Measurements from ENCODE around the gene ADAMTSL1. TPM values are rescaled to one million over a fixed set of nuclear protein-coding genes. Genes with fewer than 3 reads are reported as not detected.

ADAMTSL1 gene
- total RNA-seq, 1 experiment from 2014 or later = 1.2 TPM

GRCh38 chr9:18896531-18897179 is 422.7 kb downstream of the ADAMTSL1 start:
- Histone ChIP-seq H3K14ac (ENCODE audit: insufficient read depth, low read length) (no peak overlapping the region), H2BK5ac (ENCODE audit: insufficient read length, low read length) (no peak overlapping the region), H3K4me2 (ENCODE audit: insufficient read depth, insufficient read length, low read length) (no peak overlapping the region), H3K27me3 (ENCODE audit: insufficient read depth, low read length) (no peaks in the 10 kb centered on the region), H3K56ac (ENCODE audit: insufficient read length, low read depth, low read length) (no peak overlapping the region), H4K20me1 (ENCODE audit: control insufficient read depth, insufficient read depth, insufficient read length) (no peaks in the 10 kb centered on the region), H3K4me1 (ENCODE audit: insufficient read depth, low read length) (no peaks in the 10 kb centered on the region), H3K27ac (ENCODE audit: insufficient read length, low read depth, low read length) (no peak overlapping the region), H3K9me3 (ENCODE audit: control insufficient read depth, low read depth, low read length) (peaks cover 12% of the 10 kb centered on the region), H4K5ac (ENCODE audit: insufficient read length, low read depth, low read length) (no peak overlapping the region), H3T11ph (ENCODE audit: low read length) (no peak overlapping the region), H3K18ac (ENCODE audit: insufficient read length, low read depth, low read length) (no peak overlapping the region), H3K79me2 (ENCODE audit: insufficient read depth, low read length) (no peaks in the 10 kb centered on the region), H3K23me2 (ENCODE audit: insufficient read length, low read depth, low read length, poor library complexity, severe bottlenecking) (no peaks in the 10 kb centered on the region), H2BK20ac (ENCODE audit: low read depth, low read length, poor library complexity, severe bottlenecking) (no peak overlapping the region), H3K79me1 (ENCODE audit: insufficient read depth, low read depth, low read length, poor library complexity, severe bottlenecking) (no peaks in the 10 kb centered on the region), H3K4ac (ENCODE audit: low read depth, low read length) (no peak overlapping the region), H3K9ac (ENCODE audit: extremely low read depth, insufficient read length, low read length) (no peak overlapping the region), H4K8ac (replicated peaks; ENCODE audit: insufficient read length, low read depth, low read length) (no peak overlapping the region), H2BK12ac (ENCODE audit: insufficient read length, low read depth, low read length) (no peak overlapping the region), H2BK120ac (ENCODE audit: low read depth, low read length, poor library complexity, severe bottlenecking) (no peak overlapping the region), H3K23ac (ENCODE audit: insufficient read length, low read depth, low read length) (no peak overlapping the region), H2AK5ac (ENCODE audit: insufficient read length, low read length) (no peak overlapping the region), H2BK15ac (ENCODE audit: low read depth, low read length) (no peak overlapping the region), H2AFZ (ENCODE audit: low read length) (no peak overlapping the region), H4K91ac (ENCODE audit: insufficient read length, low read depth, low read length) (no peak overlapping the region)
- no peak overlapping the region for H3K4me3 Mint-ChIP-seq
- H3K27ac Mint-ChIP-seq = no peak overlapping the region
- no CpG with 5 or more reads among the region's 2 CpGs for WGBS (ENCODE audit: extremely low coverage, insufficient read length, low lambda C conversion rate)
- H3K4me1 Mint-ChIP-seq = peaks cover 1% of the 10 kb centered on the region in 2 experiments; a peak in 2 of 4 replicates
- H3K27me3 Mint-ChIP-seq (ENCODE audit: low read depth) = no peaks in the 10 kb centered on the region; the same call in 1 of the 2 replicates
- peaks cover 9 to 18% (median 10%) of the 10 kb centered on the region in 3 experiments for H3K36me3 Mint-ChIP-seq (ENCODE audit: insufficient read depth in 1 of 3, low read depth in 3 of 3)
- H3K9me3 Mint-ChIP-seq = peaks cover 19 to 31% of the 10 kb centered on the region in 2 experiments
- no peak for DNase-seq
- TF ChIP-seq, protein P1, sequence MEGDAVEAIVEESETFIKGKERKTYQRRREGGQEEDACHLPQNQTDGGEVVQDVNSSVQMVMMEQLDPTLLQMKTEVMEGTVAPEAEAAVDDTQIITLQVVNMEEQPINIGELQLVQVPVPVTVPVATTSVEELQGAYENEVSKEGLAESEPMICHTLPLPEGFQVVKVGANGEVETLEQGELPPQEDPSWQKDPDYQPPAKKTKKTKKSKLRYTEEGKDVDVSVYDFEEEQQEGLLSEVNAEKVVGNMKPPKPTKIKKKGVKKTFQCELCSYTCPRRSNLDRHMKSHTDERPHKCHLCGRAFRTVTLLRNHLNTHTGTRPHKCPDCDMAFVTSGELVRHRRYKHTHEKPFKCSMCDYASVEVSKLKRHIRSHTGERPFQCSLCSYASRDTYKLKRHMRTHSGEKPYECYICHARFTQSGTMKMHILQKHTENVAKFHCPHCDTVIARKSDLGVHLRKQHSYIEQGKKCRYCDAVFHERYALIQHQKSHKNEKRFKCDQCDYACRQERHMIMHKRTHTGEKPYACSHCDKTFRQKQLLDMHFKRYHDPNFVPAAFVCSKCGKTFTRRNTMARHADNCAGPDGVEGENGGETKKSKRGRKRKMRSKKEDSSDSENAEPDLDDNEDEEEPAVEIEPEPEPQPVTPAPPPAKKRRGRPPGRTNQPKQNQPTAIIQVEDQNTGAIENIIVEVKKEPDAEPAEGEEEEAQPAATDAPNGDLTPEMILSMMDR (conservative IDR thresholded peaks at IDR 0.05) = no peak

Measured in H9 (cell line).